Calu3 (cell line): ENCODE measurements around the gene KCNQ4. TPM values are rescaled to one million over a fixed set of nuclear protein-coding genes. Genes with fewer than 3 reads are reported as not detected.

Experiments
- BruUV-seq: library from RNA; stranded (reverse); fragments of 400-500 nt; replicated peaks from 2 replicates; lab custom pipeline; 2021; lab: Mats Ljungman, UMichigan
- CTCF ChIA-PET: fragments of 300-600 bp; sonication (Branson Sonifier 250); formaldehyde crosslinking; loops from one replicate; lab custom pipeline; 2022; ENCODE audit warnings: antibody characterized with exemption; lab: Charles Lee
- DNase-seq: peaks from one replicate; pipeline ENCODE4 v3.0.0; 2022
- H3K27ac Mint-ChIP-seq: one replicate; pipeline ENCODE4 v1.8.0; 2022; ENCODE audit warnings: mixed read lengths; ENCODE audit not compliant: unreplicated experiment
- H3K27me3 Mint-ChIP-seq: one replicate; pipeline ENCODE4 v1.8.0; 2022; ENCODE audit warnings: mixed read lengths; ENCODE audit not compliant: unreplicated experiment
- H3K36me3 Mint-ChIP-seq: one replicate; pipeline ENCODE4 v1.8.0; 2022; ENCODE audit warnings: mild to moderate bottlenecking, moderate library complexity, mixed read lengths; ENCODE audit not compliant: insufficient read depth, unreplicated experiment
- H3K4me1 Mint-ChIP-seq: one replicate; pipeline ENCODE4 v1.8.0; 2022; ENCODE audit warnings: mild to moderate bottlenecking, low read depth, mixed read lengths; ENCODE audit not compliant: unreplicated experiment
- H3K4me3 Mint-ChIP-seq: one replicate; pipeline ENCODE4 v1.8.0; 2022; ENCODE audit warnings: mild to moderate bottlenecking, low read depth, moderate library complexity, mixed read lengths; ENCODE audit not compliant: unreplicated experiment
- H3K9me3 Mint-ChIP-seq: one replicate; pipeline ENCODE4 v1.8.0; 2022; ENCODE audit warnings: low read depth, mixed read lengths; ENCODE audit not compliant: unreplicated experiment
- intact Hi-C: fragments of 100-400 bp; cut with micrococcal nuclease; formaldehyde crosslinking; loops from one replicate; pipeline ENCODE4 v1.10.0; 2022; ENCODE audit not compliant: unreplicated experiment
- total RNA-seq: library from RNA; stranded (reverse); gene quantifications from 2 replicates; pipeline ENCODE4 v1.2.3, GENCODE V29; 2022
- TF ChIP-seq, protein P1 (sequence below): fragments of 200-600 bp; IDR thresholded peaks from one replicate; pipeline ENCODE4 v1.8.0; 2022; ENCODE audit warnings: antibody characterized with exemption; ENCODE audit not compliant: unreplicated experiment

KCNQ4 gene
- total RNA-seq, 1 experiment from 2014 or later: 0.92 TPM

DNA sequence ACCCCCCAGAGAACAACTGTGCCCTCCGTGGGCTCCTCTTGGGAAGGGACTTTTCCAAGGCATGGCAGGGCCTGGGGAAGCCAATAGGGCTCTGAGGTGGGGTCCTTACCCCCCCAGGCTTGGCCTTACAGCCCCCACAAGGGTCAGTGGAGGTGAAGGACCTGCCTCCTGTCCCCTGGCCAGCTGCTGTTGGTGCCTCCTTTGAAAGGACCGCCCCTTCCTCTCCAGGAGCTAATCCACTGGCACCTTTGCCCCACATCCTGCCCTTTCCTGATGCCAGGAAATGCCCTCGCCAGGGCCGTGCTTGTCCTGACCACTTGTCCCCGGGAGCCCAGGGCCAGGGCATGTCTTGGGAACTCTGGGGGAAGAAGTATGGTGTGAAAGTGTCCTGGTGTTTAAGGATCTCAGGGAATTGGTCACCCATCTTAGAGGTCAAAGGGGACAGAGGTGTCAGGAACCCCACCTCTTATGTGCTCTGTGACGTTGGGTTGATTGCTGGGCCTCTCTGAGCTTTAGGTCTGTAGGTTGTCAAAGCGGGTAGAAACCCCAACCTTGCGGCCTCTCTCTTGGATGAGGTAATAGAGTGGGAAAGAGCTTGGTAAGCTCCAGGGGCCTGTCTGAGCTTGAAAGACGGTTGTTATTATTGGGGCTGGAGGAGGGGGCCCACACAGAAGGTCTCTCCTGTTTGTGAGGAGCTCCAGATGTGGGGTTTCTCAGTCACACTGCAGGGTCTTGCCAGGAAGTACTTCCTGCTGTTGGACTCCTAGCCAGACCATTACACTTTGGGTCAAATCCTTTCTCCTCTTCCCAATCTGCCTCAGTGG lies 2.8 kb downstream of the KCNQ4 start:
- no peak overlapping the region for H3K27ac Mint-ChIP-seq
- H3K4me1 Mint-ChIP-seq: peaks cover 20% of the 10 kb centered on the region
- TF ChIP-seq, protein P1, sequence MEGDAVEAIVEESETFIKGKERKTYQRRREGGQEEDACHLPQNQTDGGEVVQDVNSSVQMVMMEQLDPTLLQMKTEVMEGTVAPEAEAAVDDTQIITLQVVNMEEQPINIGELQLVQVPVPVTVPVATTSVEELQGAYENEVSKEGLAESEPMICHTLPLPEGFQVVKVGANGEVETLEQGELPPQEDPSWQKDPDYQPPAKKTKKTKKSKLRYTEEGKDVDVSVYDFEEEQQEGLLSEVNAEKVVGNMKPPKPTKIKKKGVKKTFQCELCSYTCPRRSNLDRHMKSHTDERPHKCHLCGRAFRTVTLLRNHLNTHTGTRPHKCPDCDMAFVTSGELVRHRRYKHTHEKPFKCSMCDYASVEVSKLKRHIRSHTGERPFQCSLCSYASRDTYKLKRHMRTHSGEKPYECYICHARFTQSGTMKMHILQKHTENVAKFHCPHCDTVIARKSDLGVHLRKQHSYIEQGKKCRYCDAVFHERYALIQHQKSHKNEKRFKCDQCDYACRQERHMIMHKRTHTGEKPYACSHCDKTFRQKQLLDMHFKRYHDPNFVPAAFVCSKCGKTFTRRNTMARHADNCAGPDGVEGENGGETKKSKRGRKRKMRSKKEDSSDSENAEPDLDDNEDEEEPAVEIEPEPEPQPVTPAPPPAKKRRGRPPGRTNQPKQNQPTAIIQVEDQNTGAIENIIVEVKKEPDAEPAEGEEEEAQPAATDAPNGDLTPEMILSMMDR: no peak
- no peaks in the 10 kb centered on the region for H3K9me3 Mint-ChIP-seq
- no TSS peak for BruUV-seq
- DNase-seq: no peak
- intact Hi-C loops: no loop called here
- CTCF ChIA-PET: no interaction called here
- peaks cover 20% of the 10 kb centered on the region for H3K36me3 Mint-ChIP-seq
- H3K4me3 Mint-ChIP-seq: no peak overlapping the region
- peaks cover 80% of the 10 kb centered on the region for H3K27me3 Mint-ChIP-seq

DNA sequence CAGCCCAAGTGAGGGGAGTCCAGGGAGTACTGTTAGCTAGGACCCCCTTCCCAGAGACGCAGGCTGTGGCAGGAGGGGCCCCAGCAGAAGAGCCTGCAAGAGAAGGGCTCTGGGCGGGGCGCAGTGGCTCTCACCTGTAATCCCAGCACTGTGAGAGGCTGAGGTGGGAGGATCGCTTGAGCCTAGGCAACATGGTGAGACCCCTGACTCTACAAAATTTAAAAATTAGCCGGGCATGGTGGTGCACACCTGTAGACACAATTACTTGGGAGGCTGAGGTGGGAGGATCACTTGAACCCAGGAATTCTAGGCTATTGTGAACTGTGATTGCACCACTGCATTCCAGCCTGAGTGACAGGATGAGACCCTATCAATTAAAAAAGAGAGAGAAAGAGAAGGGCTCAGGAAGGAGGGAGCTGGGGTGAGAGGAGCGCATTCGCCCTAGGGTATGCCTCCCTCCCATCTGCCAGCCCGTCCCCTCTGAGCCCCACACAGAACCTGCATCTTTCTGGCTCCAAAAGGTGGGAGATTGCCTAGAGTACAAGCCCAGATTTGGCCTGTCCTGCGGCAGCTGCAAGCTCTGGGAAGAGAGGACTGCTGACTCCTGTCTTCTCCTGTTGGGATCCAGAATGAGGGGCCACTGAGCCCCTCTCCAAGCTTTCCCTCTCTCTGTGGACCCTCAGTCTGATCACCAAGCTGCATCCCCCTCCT lies 3.6 kb downstream of the KCNQ4 start:
- CTCF ChIA-PET: no interaction called here
- no TSS peak for BruUV-seq
- intact Hi-C loops: no loop called here
- no peaks in the 10 kb centered on the region for H3K9me3 Mint-ChIP-seq
- no peak for DNase-seq
- no peak overlapping the region for H3K4me3 Mint-ChIP-seq
- TF ChIP-seq, protein P1: no peak
- H3K27me3 Mint-ChIP-seq: peaks cover 76% of the 10 kb centered on the region
- peaks cover 13% of the 10 kb centered on the region for H3K4me1 Mint-ChIP-seq
- no peak overlapping the region for H3K27ac Mint-ChIP-seq
- H3K36me3 Mint-ChIP-seq: peaks cover 20% of the 10 kb centered on the region

DNA sequence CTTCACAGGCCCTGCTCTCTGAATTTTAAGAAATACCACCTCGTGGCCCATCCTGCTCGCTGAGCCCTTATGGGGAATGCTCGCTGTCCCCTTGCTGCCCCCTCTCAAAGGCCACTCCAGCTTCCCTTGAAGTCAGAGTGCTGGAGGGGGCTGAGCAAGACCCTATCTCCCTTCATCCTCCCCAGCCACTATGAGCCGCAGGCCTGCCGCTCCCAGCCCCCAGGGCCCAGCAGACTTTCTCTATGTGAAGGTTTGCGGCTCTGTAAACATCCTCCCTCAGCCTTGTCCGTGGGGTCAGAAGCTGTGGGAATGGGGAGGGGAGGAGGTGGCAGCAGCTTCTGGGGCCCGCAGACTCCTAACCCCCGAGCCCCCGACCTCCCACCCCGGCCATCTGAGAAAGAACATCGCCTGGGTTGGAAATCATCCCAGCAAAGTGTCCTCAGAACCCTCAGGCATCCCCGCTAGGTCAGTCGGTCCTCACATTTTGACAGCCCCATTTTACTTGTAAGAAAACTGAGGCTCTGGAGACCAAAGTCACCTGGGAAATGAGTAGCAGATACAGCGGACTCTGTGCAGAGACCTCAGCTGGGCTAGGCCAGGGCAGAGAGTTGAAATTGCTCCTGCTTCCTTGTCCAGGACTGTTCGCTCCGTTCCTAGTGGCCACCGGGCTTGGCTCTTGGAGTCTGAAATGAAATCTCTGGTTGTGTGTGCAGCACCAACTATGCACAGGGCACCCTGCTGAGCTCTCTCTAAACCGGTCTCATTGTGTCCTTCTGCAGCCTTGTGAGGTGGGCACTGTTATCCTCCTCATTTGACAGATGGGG lies 4.4 kb downstream of the KCNQ4 start:
- CTCF ChIA-PET: interaction anchor here (0.6 kb wide), 1 partner anchor 327 kb away, joined by 7 read pairs; no protein-coding TSS in a partner anchor
- Mint-ChIP-seq H3K27ac (no peak overlapping the region), H3K9me3 (no peaks in the 10 kb centered on the region), H3K27me3 (peaks cover 71% of the 10 kb centered on the region), H3K4me3 (no peak overlapping the region), H3K4me1 (peaks cover 5% of the 10 kb centered on the region), H3K36me3 (peaks cover 17% of the 10 kb centered on the region)
- intact Hi-C loops: no loop called here
- DNase-seq: no peak
- TF ChIP-seq, protein P1: no peak
- BruUV-seq: no TSS peak
